ENCODE measurements around the gene ABTB2. TPM values are rescaled to one million over a fixed set of nuclear protein-coding genes. Genes with fewer than 3 reads are reported as not detected.

The ABTB2 gene
- polyA plus RNA-seq, 2 of the 4 experiments (the other 2 are of a cell fraction) = 8.9 to 15.4 TPM

DNA sequence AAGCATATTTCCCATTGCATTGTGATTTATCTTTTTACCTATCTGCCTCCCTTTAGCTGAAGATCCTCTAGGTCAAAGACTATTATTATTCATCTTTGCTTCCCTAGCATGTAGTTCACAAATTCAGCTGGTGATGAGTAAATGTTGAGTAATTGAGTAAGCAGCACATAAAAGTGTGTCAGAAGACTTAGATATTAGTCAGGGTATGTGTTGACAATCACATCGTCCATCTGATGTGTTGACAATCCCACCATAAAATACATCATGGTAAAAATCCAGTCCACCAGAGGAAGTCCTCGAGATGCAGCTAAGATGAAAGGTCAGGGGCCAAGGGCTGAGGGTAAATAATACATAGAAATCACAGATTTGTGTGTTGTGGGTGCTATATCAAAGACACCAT, 22.9 kb upstream of the ABTB2 start (continued):
- TF ChIP-seq, protein P1, sequence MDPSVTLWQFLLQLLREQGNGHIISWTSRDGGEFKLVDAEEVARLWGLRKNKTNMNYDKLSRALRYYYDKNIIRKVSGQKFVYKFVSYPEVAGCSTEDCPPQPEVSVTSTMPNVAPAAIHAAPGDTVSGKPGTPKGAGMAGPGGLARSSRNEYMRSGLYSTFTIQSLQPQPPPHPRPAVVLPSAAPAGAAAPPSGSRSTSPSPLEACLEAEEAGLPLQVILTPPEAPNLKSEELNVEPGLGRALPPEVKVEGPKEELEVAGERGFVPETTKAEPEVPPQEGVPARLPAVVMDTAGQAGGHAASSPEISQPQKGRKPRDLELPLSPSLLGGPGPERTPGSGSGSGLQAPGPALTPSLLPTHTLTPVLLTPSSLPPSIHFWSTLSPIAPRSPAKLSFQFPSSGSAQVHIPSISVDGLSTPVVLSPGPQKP (IDR thresholded peaks at IDR 0.05; ENCODE audit: low read depth, low read length) = no peak
- no peak for TF ChIP-seq ZSCAN20 (CRISPR knock-in tag; IDR thresholded peaks at IDR 0.05)
- peak; percentile 85 for TF ChIP-seq PBX3 (IDR thresholded peaks at IDR 0.05)
- no peak for TF ChIP-seq POLR2A (IDR thresholded peaks at IDR 0.05; ENCODE audit: low read length)
- no peak for TF ChIP-seq RARB (CRISPR knock-in tag; IDR thresholded peaks at IDR 0.05)
- TF ChIP-seq SREBF2 (IDR thresholded peaks at IDR 0.05) = no peak
- no peak for TF ChIP-seq MAZ (IDR thresholded peaks at IDR 0.05; ENCODE audit: borderline replicate concordance, low read depth, low read length)
- TF ChIP-seq RAD21 (conservative IDR thresholded peaks at IDR 0.05 in 1 of 2, IDR thresholded peaks at IDR 0.05 in 1 of 2) = no peak; a peak in 1 of 5 replicates
- TF ChIP-seq JUNB (IDR thresholded peaks at IDR 0.05) = peak; percentile 96
- no peak for TF ChIP-seq RCOR1 (IDR thresholded peaks at IDR 0.05; ENCODE audit: low read depth, low read length)
- TF ChIP-seq ZC3H11A (IDR thresholded peaks at IDR 0.05) = no peak
- no peak for TF ChIP-seq REST (IDR thresholded peaks at IDR 0.05)
- TF ChIP-seq RFX5 (IDR thresholded peaks at IDR 0.05) = no peak
- TF ChIP-seq CTCF (IDR thresholded peaks at IDR 0.05) = no peak
- TF ChIP-seq RNF2 (IDR thresholded peaks at IDR 0.05; ENCODE audit: borderline replicate concordance, low read depth) = no peak
- peak; percentile 36 to 37; a peak in 2 of 5 replicates for TF ChIP-seq EP300 (IDR thresholded peaks at IDR 0.05)
- peak; percentile 95 for TF ChIP-seq FOSL2 (IDR thresholded peaks at IDR 0.05)
- peak; percentile 96 for TF ChIP-seq FOSL2 (CRISPR knock-in tag; IDR thresholded peaks at IDR 0.05)
- TF ChIP-seq ESRRA (IDR thresholded peaks at IDR 0.05; ENCODE audit: borderline replicate concordance, low read length) = peak; percentile 11; the same call in 1 of the 2 replicates
- no peak for TF ChIP-seq HOXB13 (CRISPR knock-in tag; IDR thresholded peaks at IDR 0.05; ENCODE audit: low read depth)
- TF ChIP-seq CHD4 (IDR thresholded peaks at IDR 0.05; ENCODE audit: borderline replicate concordance) = no peak
- TF ChIP-seq CBX2 (IDR thresholded peaks at IDR 0.05; ENCODE audit: borderline replicate concordance, low read depth) = no peak
- TF ChIP-seq BHLHE40 (IDR thresholded peaks at IDR 0.05; ENCODE audit: low read depth, low read length) = no peak
- TF ChIP-seq EHF (CRISPR knock-in tag; IDR thresholded peaks at IDR 0.05) = no peak
- 0 out of 3 replicates have a peak, but pooled peaks have one; percentile 33 for TF ChIP-seq BCL3 (IDR thresholded peaks at IDR 0.05)
- no peak for TF ChIP-seq CBX8 (IDR thresholded peaks at IDR 0.05)
- TF ChIP-seq, protein P2, sequence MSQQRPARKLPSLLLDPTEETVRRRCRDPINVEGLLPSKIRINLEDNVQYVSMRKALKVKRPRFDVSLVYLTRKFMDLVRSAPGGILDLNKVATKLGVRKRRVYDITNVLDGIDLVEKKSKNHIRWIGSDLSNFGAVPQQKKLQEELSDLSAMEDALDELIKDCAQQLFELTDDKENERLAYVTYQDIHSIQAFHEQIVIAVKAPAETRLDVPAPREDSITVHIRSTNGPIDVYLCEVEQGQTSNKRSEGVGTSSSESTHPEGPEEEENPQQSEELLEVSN (IDR thresholded peaks at IDR 0.05; ENCODE audit: borderline replicate concordance, low read depth) = no peak
- peak; percentile 49 to 73; a peak in 3 of 4 replicates for TF ChIP-seq CEBPB (IDR thresholded peaks at IDR 0.05)
- TF ChIP-seq FOSB (CRISPR knock-in tag; IDR thresholded peaks at IDR 0.05) = no peak
- TF ChIP-seq NR3C1 (IDR thresholded peaks at IDR 0.05) = no peak
- TF ChIP-seq CHD2 (IDR thresholded peaks at IDR 0.05; ENCODE audit: low read length, partially characterized antibody) = no peak
- TF ChIP-seq NPAS2 (CRISPR knock-in tag; IDR thresholded peaks at IDR 0.05; ENCODE audit: borderline replicate concordance) = no peak
- TF ChIP-seq, protein P3, sequence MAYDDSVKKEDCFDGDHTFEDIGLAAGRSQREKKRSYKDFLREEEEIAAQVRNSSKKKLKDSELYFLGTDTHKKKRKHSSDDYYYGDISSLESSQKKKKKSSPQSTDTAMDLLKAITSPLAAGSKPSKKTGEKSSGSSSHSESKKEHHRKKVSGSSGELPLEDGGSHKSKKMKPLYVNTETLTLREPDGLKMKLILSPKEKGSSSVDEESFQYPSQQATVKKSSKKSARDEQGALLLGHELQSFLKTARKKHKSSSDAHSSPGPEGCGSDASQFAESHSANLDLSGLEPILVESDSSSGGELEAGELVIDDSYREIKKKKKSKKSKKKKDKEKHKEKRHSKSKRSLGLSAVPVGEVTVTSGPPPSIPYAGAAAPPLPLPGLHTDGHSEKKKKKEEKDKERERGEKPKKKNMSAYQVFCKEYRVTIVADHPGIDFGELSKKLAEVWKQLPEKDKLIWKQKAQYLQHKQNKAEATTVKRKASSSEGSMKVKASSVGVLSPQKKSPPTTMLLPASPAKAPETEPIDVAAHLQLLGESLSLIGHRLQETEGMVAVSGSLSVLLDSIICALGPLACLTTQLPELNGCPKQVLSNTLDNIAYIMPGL (CRISPR knock-in tag; IDR thresholded peaks at IDR 0.05; ENCODE audit: borderline replicate concordance) = no peak
- no peak for TF ChIP-seq HOXB5 (CRISPR knock-in tag; IDR thresholded peaks at IDR 0.05)

Measured in A549 (cell line).